GM13977 (cell line): ENCODE measurements around the gene DRC7.
"Not testable (repeated sequence)": the region's sequence is repeated elsewhere in the genome, so short reads cannot be mapped to it uniquely, and the experiment has no call there.

Source experiments
- DNase-seq: peaks from one replicate; pipeline ENCODE4 v3.0.0; 2012; ENCODE audit warnings: low spot score
- CTCF ChIP-seq: IDR thresholded peaks from 2 replicates; pipeline ENCODE4 v1.5.1; 2012; ENCODE audit warnings: mild to moderate bottlenecking, control low read depth; ENCODE audit not compliant: insufficient read depth; ENCODE audit errors: extremely low read depth, missing control alignments
- in situ Hi-C: fragments of 300-500 bp; cut with MboI; formaldehyde crosslinking; loops from one replicate; pipeline ENCODE4 v1.12.0; 2022; ENCODE audit warnings: low sequenced_read_pairs, low pct_unique_long_range_greater_than_20kb, mixed read lengths, inconsistent platforms; ENCODE audit not compliant: unreplicated experiment

Gene DRC7

GRCh38 chr16:57707331-57707730 is 12.7 kb downstream of the DRC7 start:
- in situ Hi-C loops: no loop called here
- TF ChIP-seq CTCF: no peak
- DNase-seq: no peak

DNA sequence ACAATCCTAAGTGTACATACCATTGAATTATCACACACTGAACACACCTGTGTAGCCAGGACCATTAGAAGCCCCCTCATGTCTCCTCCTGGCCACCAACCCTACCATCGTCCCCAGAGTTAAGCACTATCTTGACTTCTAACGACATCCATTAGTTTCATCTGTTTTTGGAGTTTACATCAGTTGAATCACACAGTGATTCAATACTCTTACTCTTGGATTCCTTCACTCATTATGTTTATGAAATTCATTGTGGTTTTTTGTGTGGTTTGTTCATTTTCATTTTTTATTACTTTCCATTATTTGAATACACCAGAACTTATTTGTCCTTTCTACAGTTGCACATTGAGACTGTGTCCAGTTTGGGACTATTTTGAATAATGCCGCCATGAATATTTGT is 13.6 kb downstream of the DRC7 start:
- no peak for DNase-seq
- no peak for TF ChIP-seq CTCF
- in situ Hi-C loops: no loop called here

DNA sequence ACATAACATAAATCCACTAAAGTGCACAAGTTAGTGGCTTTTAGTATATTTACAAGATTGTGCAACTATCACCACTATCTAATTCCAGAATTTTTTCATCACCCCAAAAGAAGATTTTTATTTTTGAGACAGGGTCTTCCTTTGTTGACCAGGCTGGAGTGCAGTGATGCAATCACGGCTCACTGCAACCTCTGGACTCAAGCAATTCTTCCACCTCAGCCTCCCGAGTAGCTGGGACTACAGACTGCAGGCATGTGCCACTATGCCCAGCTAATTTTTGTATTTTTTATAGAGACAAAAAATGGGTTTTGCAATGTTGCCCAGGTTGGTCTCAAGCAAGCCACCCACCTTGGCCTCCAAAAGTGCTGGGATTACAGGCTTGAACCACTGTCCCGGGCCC is 15.1 kb downstream of the DRC7 start:
- in situ Hi-C loops: no loop called here
- no peak for TF ChIP-seq CTCF
- DNase-seq: no peak

DNA sequence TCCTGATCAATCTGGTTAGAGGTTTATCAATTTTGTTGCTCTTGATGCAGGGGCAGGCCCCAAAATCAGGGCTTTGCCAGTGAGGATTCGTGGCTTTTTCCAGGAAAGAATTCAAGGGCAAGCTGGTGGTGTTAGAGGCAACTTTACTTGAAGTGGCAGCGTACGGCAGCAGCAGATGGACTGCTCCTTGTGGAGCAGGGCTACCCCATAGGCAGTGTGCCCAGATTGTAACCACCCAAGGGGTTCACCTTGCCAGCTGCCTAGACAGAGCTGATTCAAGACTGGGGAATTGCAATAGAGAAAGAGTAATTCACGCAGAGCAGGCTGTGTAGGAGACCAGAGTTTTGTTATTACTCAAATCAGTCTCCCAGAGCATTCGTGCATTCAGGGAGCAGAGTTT is 16.7 kb downstream of the DRC7 start:
- no peak for TF ChIP-seq CTCF
- in situ Hi-C loops: no loop called here
- no peak for DNase-seq

DNA sequence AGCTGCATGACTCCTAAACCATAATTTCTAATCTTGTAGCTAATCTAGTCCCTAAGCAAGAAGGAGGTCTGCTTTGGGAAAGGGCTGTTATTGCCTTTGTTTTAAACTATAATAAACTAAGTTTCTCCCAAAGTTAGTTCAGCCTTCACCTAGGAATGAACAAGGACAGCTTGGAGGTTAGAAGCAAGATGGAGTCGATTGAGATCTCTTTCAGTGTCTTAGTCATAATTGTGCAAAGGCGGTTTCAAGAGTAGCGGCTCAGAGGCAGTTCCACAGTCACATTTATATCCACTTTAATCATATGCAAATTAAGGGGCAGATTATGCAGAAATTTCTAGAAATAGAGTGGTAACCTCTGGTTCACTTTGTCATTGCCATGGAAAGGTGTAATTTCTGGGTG is 17.4 kb downstream of the DRC7 start:
- no peak for DNase-seq

GRCh38 chr16:57712569-57712968 is 18.0 kb downstream of the DRC7 start:
- in situ Hi-C loops, DNase-seq: not testable (repeated sequence)

More for the DNA sequence above, 17.4 kb downstream of the DRC7 start:
- in situ Hi-C loops: no loop called here
- TF ChIP-seq CTCF: no peak

- TF ChIP-seq CTCF: no peak
- in situ Hi-C loops: no loop called here
- no peak for DNase-seq
Observed at GRCh38 chr16:57713596-57713995, 19.0 kb downstream of the DRC7 start.

DNA sequence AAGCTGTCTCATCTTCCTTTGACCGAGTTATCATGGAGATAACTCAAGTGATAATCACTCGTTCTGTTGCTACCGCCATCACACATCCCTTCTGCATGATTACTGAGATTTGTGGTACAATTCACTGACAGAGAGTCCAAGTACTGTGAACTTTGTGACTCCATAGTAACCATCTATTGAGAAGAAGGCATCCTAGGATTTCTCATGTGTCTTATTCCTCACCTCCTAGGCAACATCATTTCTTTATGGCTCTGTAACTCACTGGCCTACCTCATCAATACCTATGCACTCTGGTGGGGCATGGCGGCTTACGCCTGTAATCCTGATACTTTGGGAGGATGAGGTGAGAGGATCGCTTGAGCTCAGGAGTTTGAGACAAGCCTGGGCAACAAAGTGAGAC is 19.4 kb downstream of the DRC7 start:
- no peak for TF ChIP-seq CTCF
- DNase-seq: no peak
- in situ Hi-C loops: no loop called here
